Measurements from ENCODE around the gene SLC26A1. TPM values are rescaled to one million over a fixed set of nuclear protein-coding genes. Genes with fewer than 3 reads are reported as not detected.

The SLC26A1 gene
- total RNA-seq, 1 donor from 2014 or later, result 0.24 TPM

DNA sequence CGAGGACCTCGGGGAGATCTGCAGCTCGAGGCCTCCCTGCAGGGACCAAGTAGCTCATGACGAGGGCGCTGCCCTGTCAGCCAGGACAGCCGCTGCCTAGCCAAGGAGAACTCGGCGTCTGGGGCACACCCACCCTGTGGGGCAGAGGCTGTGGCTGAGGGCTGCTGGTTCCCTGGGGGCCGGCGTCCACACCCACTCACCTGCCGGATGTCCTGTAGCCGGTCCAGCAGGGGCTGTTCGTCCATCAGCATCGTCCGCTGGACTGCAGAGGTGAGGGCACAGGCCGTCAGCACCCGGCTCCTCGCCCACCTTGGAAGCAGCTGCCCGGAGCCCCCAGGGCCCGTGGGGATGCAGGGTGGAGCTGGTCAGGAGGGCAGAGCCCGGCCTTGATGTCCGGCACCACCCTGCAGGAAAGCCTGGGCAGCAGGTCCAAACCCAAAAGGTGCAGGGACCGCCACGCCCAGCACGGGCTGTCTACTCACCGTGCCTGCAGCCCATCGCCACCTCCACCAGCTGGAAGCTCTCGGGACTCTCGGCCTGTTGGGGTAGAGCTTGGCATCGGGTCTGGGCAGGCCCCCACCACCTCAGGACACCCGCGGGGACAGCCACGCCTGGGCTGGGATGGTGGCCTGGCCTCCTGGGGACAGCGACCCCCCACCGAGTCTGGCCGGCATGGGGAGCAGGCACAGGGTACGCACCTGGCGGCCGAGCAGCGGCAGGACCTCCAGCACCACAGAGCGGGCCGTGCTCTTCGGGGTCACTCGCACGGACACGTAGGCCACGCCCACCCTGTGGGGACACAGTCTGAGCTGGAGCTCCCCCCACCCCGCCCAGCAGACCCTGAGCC is 26.7 kb downstream of the SLC26A1 start:
- DNase-seq (ENCODE audit: low read depth), result no peak

DNA sequence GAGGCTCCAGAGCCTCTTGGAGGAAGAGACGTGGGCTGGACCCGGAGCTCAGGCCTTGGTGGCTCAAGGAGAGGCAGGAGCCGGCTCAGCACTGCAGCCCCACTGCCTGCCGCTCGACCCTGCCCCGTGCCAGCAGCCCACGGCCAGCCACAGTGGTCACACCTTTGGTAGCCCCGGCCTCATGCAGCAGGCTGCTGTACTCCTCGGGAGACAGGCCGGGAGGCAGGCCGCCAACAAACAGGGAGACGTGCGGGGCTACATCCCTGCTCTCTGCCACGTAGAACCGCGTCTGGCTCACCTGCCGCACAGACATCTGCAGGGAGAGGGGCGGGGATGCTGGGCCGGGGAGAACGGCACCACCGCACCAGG is 27.5 kb downstream of the SLC26A1 start:
- no peak for DNase-seq (ENCODE audit: low read depth)

DNA sequence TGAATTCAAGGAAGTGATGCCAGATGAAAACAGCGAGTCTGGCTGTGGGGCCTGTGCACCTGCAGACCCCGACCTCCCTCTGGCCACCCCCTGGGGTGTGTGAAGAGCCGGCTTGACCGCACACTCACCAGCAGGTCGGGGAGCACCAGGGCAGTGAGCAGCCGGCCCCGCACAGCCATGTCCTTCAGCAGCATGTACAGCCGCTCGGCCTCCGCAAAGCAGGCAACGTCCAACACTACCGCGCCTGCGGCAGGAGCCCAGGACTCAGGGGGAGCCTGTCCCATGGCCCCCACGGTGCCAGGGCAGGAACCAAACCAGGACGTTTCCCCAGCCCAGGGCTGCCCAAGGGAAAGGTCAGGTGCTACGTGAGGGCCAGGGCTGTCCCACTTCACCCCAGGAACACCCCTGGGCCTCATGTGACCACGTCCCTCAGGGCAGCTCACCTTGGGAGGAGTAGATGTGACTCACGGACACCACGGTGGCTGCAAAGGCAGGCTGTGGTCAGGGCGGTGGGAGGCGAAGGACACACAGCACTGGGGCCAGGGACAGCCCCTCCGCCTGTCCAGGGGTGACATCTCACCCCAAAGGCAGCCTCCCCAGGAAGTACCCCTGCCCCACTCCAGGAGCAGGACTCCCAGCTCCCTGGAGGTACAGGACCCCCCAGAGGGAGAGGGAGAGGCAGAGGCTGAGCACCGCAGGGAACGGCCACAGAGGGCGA is 28.0 kb downstream of the SLC26A1 start:
- DNase-seq (ENCODE audit: low read depth), result no peak

GRCh38 chr4:964346-965025 is 28.7 kb downstream of the SLC26A1 start:
- DNase-seq (ENCODE audit: low read depth), result no peak

DNA sequence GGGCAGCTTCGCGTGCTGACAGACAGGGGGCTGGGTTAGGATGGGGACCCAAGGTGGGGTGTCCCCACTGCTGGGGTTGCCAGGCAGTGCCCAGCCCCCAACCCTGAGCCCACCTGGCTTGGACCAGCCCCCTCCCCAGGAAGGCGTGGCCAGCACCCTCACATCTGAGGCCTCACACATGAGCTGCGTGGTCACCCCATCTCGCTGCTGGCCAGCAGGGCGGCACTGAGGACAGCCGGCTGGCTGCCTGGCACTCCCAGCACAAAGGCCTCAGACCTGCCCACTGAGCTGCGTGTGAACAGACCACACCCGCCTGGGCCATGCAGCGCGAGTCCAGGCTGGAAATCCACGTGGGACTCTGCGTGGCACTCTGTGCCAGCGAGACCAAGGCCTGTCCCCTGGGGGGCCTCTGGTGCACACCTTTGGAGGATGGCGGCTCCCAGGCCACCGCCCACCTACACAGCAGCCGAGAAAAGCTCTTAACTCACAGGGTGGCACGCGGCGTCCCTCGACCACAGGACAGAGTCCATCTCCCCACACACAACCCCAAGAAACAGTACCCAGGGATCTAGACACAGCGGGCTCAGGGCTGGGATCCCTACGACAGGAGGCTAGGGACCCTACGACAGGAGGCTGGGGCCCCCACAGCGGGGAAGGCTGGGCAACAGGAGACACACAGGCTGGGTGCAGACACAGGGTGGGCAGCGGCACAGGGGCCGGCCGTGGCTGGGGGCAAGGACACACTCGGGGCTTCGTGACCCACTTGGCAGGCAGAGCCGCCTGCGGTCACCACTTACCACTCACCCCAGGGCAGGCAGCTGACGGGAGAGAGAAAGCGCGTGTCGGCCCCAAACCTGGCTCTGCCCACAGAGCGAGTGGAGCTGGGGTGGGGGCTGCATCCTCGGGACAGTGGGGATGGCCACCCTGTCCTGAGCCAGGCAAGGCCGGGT is 29.7 kb downstream of the SLC26A1 start:
- no peak for DNase-seq (ENCODE audit: low read depth)

DNA sequence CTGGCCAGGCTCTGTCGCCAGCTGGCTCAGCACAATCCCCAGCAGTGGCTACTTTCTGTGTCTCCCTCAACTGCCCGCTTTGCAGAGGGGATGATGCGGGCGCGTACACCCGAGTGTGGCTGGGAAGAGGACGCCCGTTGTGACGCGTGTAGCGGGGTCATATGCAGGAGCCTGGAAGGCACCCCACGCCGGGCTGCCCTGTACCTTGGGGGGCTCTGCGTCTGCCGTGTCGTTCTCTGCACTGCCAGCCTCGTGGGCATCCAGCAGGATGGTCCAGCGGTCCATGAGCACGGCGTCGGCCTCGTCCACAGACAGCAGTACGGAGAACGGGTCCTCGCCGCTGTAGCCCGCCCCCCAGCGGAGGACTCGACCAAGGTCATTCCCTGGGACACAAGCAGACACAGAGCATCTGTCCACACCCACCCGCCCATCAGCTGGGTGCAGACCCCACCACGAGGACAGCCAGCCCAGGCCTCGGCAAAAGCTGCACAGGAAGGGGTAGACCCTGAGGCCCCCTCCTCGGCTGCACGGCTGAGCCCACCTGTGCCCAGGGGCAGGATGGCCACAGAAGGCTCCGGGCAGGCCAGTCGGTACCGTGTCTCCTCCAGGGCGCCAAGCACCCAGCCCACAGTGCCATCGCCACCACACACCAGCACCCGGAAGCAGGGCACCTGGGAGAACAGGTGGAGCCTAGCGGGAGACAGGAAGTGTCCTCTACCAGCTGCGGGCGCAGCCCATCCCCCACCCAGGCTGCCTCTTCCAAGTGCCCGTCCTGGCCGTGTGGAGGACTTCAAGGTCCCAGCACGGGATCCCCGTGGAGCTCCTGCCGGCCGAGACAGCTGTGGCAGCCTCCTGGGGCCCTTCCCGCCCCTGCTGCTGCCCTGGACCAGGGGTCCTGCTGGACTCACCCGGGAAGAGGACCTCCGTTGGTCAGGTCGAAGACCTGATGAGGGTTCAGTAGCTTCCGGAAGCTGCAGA is 30.7 kb downstream of the SLC26A1 start:
- DNase-seq (ENCODE audit: low read depth), result no peak

DNA sequence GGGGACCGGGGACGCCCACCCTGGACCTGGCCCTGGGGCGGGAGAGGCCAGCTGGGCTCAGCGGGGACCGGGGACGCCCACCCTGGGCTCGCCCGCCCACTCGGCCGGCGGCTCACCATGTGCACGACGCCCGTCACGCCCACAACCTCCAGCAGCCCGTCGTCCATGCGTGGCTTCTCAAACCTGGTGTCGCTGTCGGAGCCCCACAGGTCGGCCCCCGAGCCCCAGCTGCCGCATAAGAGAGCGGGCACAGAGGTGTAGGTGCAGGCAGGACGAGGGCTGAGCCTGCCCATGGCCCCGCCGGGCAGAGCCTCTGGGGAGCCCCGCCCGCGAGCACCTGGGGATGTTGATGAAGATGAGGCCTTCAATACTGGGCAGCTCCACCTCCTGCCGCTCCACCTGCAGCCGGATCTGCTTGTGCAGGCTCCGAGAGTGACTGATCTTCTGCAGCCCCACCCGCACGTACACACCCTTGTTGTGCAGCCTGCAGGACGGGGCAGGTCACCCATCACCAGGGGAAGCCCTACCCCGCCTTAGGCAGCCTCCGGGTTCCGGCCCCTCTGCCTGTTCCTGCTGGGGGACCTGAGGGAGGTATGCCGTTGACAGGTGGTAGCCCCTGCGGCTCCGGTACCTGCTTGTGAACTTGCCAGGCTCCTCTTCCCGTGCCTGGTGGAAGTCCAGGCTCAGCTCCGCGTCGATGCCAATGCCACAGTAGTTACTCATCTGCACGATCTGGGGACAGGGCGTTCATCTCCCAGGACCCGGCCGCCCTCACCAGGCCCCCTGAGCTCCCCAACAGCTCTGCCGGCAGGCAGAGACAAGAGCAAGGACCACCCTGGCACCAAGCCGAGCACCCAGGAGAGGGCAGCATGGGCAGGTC is 31.6 kb downstream of the SLC26A1 start:
- no peak for DNase-seq (ENCODE audit: low read depth)

DNA sequence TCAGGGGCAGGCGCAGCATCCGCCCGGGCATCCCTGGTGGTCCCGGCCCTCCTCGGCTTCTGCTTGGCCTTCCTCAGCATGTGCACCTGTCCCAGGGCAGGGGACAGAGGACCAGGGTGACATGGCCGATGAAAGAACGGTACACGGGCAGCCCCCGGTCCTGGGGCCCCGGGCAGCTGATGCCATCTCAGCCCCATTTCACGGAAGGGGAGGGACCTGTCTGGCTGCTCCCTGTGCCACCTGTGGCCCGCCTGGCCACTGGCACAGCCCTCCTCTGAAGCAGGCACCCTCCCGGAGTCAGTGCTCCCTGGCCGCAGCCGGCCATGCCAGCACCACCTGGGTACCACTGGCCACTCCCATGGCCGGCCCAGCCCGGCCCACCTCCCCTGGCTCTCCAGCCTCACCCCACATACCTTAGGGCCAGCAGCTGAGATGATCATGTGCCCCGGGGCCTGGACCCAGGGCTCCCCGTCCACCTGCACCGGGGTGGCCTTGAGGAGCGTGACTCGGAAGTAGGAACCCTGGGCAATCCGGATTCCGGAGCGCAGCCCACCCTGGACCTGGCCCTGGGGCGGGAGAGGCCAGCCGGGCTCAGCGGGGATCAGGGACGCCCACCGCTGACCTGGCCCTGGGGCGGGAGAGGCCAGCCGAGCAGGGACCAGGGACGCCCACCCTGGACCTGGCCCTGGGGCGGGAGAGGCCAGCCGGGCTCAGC is 32.4 kb downstream of the SLC26A1 start:
- no peak for DNase-seq (ENCODE audit: low read depth)

GRCh38 chr4:960140-960635 is 33.0 kb downstream of the SLC26A1 start:
- no peak for DNase-seq (ENCODE audit: low read depth)

- no peak for DNase-seq (ENCODE audit: low read depth)
Observed at GRCh38 chr4:959338-960139, 33.7 kb downstream of the SLC26A1 start.

DNA sequence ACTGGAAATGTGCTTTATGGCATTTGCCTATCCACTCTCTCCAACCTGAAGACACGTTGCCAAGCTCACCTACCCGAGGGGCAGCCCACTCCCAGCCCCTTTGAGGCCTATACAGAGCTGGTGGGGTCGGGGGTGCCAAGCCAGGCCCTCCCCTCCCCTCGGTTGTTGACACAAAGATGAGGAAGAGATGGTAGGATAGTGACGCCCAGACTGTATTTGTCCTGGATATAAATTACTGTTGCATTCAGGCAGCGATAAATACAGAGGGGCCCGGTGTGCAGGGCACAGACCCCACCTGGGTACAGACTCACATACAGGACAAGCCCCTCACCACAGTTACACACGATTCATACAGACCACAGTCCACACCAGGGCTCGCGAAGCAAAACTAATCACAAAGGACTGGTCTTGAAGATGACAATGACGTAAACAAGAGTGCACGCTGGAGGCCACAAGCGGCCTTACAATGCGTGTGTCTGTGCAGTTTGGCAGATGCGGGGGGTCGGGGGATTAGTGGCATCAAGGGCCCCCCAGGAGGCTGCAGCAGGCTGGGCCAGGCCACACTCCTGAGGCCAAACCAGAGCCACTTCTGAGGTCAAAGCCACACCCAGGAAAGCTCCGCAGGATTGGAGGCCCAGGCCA is 34.4 kb downstream of the SLC26A1 start:
- DNase-seq (ENCODE audit: low read depth), result no peak

DNA sequence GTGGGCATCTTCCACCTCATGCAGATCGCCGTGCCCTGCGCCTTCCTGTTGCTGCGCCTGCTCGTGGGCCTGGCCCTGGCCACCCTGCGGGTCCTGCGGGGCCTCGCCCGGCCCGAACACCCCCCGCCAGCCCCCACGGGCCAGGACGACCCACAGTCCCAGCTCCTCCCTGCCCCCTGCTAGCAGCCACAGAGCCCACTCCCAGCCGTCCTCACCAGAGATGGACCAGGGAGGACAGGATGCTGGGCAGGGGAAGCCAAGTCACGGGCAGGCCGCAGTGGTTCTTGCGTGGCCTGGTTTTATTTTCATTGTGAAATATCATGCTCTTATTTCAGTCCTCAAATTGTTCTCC is 34.9 kb downstream of the SLC26A1 start:
- no peak for DNase-seq (ENCODE audit: low read depth)

GRCh38 chr4:957581-958313 is 35.5 kb downstream of the SLC26A1 start:
- DNase-seq (ENCODE audit: low read depth), result no peak

- DNase-seq (ENCODE audit: low read depth), result no peak
Observed at GRCh38 chr4:957231-957580, 36.0 kb downstream of the SLC26A1 start.

DNA sequence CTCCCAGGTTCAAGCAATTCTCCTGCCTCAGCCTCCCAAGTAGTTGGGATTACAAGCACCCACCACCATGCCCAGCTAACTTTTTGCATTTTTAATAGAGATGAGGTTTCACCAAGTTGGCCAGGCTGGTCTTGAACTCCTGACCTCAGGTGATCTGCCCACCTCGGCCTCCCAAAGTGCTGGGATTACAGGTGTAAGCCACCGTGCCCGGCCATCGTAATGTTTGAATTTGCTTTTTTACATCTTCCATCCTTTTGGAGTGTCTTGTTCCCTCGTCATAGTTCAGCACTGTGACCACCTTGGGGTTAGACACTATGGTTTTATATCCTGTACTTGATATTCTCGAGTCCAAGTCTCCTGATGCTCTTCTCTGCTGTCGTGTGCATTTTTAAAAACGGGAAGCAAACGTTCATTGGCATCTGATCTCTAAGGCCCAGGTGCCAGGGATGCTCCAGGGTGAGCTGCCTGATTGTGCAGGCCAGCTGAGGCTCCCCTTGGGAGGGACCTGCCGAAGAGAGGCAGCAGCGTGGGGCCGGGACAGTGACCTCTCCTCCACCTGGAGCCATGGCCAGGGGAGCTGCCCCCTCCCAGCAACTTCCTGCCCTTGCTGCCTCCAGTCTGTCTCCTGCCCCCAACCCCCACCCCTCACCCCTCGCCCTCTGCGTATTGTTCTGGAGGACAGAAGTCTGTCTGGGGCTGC is 36.5 kb downstream of the SLC26A1 start:
- DNase-seq (ENCODE audit: low read depth), result no peak

Measured in myocyte (in vitro differentiated cells).